Vagina (tissue), 2 donors: Measurements from ENCODE around the gene ZNF598. TPM values are rescaled to one million over a fixed set of nuclear protein-coding genes. Genes with fewer than 3 reads are reported as not detected.

Experiments used
- DNase-seq, 2 donors: peaks; one replicate each; pipeline ENCODE4 v3.0.0-alpha.2; 2017; ENCODE audit errors: extremely low spot score in 2 of 2
- H3K27ac ChIP-seq: fragments of 200-600 bp; sonication (generic); one replicate; pipeline ENCODE4 v1.5.1; 2019
- H3K27me3 ChIP-seq: fragments of 200-600 bp; sonication (generic); one replicate; pipeline ENCODE4 v1.5.1; 2019
- H3K36me3 ChIP-seq, 2 donors: fragments of 200-600 bp; sonication (generic); one replicate each; pipeline ENCODE4 v1.5.1; 2017 to 2019
- H3K4me1 ChIP-seq: fragments of 200-600 bp; sonication (generic); one replicate; pipeline ENCODE4 v1.5.1; 2019
- H3K4me3 ChIP-seq, 2 donors: fragments of 200-600 bp; sonication (generic); 1 replicate in 1 of 2; 2 replicates in 1 of 2; pipeline ENCODE4 v1.5.1; 2016 to 2019
- H3K9me3 ChIP-seq: fragments of 200-600 bp; sonication (generic); one replicate; pipeline ENCODE4 v1.5.1; 2019
- POLR2A ChIP-seq, 2 donors: fragments of 450-650 bp; IDR thresholded peaks; one replicate each; pipeline ENCODE4 v1.6.1; 2017; ENCODE audit warnings: antibody characterized with exemption in 2 of 2, mild to moderate bottlenecking in 2 of 2, moderate library complexity in 2 of 2
- POLR2AphosphoS5 ChIP-seq, 2 donors: sonication (generic); formaldehyde crosslinking; IDR thresholded peaks; one replicate each; pipeline ENCODE4 v1.9.0; 2017; ENCODE audit warnings: antibody characterized with exemption in 2 of 2, mild to moderate bottlenecking in 2 of 2, low read depth in 1 of 2; ENCODE audit not compliant: insufficient read depth in 1 of 2
- intact Hi-C: fragments of 100-400 bp; cut with DNase I; formaldehyde crosslinking; loops from one replicate; pipeline ENCODE4 v1.15.1; 2023
- total RNA-seq: library from RNA; depleted of rRNA; stranded (reverse); fragments of >200 nt; gene quantifications from one replicate; pipeline ENCODE4 v1.2.3, GENCODE V29; 2016
- TF ChIP-seq, protein P1 (sequence below), 3 experiments: fragments of 450-650 bp in 2 of 3; fragments of 200-600 bp in 1 of 3; sonication (generic) in 1 of 3; IDR thresholded peaks; one replicate each; pipeline ENCODE4 v1.5.1; 2017 to 2019; ENCODE audit warnings: antibody characterized with exemption in 3 of 3, mild to moderate bottlenecking in 2 of 3, moderate library complexity in 2 of 3

ZNF598 gene
- total RNA-seq: 51.8 TPM

DNA sequence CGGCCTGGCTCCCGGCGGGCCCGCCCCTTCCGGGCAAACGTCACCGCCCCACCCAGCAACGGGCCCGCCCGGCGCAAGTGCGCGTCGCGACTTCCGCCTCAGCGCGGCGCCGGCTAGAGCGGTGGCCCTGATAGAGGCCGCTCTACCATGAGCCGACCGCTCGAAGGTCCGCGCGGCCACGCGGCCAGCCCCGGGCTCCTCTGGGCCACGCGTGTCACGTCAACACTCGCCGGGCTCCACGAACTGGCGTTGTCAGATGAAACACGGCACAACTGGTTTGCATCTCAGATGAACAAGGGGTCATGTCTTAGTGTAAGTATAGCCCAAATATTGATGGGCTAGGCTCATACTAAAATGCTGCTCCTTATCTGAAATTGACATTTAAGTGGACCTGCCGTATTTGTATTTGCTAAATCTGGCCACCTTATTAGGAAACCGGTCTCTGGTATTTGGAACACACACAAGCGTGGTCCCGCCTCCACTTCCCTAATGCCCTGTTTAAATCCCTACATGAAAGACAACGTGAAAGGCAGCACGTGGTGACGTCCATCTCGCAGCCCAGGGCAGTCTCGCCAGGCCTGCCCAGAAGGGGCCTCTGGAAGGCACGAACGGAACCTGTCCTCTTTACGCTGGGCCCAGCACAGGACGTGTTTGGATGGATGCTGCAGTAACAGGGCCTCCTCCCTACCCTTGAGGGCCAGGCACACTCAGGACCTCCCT, at the start of gene ZNF598:
ZNF598 (minus strand) TSS at position 31 of the 720 bp plus-strand sequence.
- H3K27ac ChIP-seq: peak within 1 kb of the TSS; percentile 85
- intact Hi-C loops: no loop called here
- TF ChIP-seq, protein P1, sequence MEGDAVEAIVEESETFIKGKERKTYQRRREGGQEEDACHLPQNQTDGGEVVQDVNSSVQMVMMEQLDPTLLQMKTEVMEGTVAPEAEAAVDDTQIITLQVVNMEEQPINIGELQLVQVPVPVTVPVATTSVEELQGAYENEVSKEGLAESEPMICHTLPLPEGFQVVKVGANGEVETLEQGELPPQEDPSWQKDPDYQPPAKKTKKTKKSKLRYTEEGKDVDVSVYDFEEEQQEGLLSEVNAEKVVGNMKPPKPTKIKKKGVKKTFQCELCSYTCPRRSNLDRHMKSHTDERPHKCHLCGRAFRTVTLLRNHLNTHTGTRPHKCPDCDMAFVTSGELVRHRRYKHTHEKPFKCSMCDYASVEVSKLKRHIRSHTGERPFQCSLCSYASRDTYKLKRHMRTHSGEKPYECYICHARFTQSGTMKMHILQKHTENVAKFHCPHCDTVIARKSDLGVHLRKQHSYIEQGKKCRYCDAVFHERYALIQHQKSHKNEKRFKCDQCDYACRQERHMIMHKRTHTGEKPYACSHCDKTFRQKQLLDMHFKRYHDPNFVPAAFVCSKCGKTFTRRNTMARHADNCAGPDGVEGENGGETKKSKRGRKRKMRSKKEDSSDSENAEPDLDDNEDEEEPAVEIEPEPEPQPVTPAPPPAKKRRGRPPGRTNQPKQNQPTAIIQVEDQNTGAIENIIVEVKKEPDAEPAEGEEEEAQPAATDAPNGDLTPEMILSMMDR (IDR thresholded peaks at IDR 0.05): no peak
- TF ChIP-seq POLR2AphosphoS5 (IDR thresholded peaks at IDR 0.05; ENCODE audit: insufficient read depth in 1 of 2, low read depth in 1 of 2) (peak; percentile 22 to 95), POLR2A (IDR thresholded peaks at IDR 0.05) (peak in 1 of 2 donors; percentile 77)
- no peak for DNase-seq
- H3K36me3 ChIP-seq: no peaks in the 10 kb centered on the region
- H3K27me3 ChIP-seq: no peaks in the 10 kb centered on the region
- peaks cover 51% of the 10 kb centered on the region for H3K4me1 ChIP-seq
- peak within 1 kb of the TSS; percentile 90 to 94 for H3K4me3 ChIP-seq
- no peaks in the 10 kb centered on the region for H3K9me3 ChIP-seq

DNA sequence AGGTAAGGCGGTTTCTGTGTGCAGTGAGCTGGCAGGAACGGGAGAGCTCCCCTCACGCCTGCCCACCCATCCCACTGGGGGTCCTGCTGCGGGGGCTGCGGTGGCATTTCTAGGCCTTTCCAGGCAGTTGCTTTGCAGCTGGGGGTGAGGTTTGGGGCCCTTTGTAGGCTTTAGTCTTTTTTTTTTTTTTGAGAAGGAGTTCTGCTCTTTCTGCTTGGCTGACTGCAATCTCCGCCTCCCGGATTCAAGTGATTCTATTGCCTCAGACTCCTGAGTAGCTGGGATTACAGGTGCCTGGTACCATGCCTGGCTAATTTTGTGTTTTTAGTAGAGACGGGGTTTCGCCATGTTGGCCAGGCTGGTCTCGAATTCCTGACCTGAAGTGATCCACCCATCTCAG, 49.3 kb upstream of the ZNF598 start:
- no peak for DNase-seq
- H3K4me1 ChIP-seq: no peaks in the 10 kb centered on the region
- peaks cover 0 to 60% of the 10 kb centered on the region in 2 donors for H3K36me3 ChIP-seq
- H3K27ac ChIP-seq: no peak overlapping the region
- intact Hi-C loops: no loop called here
- TF ChIP-seq POLR2A (IDR thresholded peaks at IDR 0.05) (no peak), POLR2AphosphoS5 (IDR thresholded peaks at IDR 0.05; ENCODE audit: insufficient read depth in 1 of 2, low read depth in 1 of 2) (no peak)
- TF ChIP-seq, protein P1 (IDR thresholded peaks at IDR 0.05): no peak
- no peaks in the 10 kb centered on the region for H3K9me3 ChIP-seq
- H3K4me3 ChIP-seq: no peak overlapping the region
- H3K27me3 ChIP-seq: no peaks in the 10 kb centered on the region

DNA sequence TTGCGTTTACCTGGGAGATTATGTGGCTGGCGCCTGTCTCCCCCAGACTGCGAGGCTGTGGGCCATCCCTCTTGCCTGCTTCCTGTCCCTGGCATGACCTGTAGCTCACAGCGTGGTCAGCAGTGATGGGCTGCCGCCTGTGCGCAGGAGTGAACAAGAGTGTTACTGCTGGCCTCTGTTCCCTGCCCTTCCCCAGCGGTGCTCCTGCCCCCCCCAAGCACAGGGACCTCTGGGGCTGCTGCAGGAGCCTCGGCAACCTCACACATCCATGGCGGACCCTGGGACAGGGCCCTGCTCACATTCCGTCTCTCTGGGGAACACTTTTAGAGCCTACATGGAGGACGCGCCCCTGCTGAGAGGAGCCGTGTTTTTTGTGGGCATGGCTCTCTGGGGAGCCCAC, 48.8 kb upstream of the ZNF598 start:
- intact Hi-C loops: no loop called here

DNA sequence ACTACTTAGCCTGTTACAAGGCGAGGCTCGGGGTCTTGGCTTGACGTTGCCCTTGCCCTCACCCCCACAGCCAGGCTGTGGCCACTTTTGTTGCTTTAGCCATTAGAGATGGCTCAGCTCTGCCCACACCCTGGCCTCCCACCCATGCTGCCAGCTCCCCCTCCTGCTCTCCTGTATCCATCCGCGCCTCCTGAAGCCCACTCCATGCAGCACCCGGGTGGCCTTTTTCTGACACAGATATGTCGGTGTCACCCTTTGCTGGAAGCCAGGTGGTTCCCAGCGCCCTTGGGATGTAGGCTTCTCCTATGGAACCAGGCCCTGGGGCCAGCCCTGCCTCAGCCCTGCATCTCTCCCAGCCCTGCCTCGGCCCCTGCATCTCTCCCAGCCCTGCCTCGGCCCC, 47.8 kb upstream of the ZNF598 start:
- Histone ChIP-seq H3K27ac (no peak overlapping the region), H3K9me3 (no peaks in the 10 kb centered on the region), H3K4me1 (no peaks in the 10 kb centered on the region), H3K36me3 (peaks cover 0 to 56% of the 10 kb centered on the region in 2 donors), H3K27me3 (no peaks in the 10 kb centered on the region), H3K4me3 (no peak overlapping the region)
- DNase-seq: no peak
- intact Hi-C loops: no loop called here
- TF ChIP-seq POLR2AphosphoS5 (IDR thresholded peaks at IDR 0.05; ENCODE audit: insufficient read depth in 1 of 2, low read depth in 1 of 2) (no peak), POLR2A (IDR thresholded peaks at IDR 0.05) (no peak)
- TF ChIP-seq, protein P1 (IDR thresholded peaks at IDR 0.05): no peak

More for the DNA sequence above, 48.8 kb upstream of the ZNF598 start:
- Histone ChIP-seq H3K27ac (no peak overlapping the region), H3K4me3 (no peak overlapping the region), H3K36me3 (peaks cover 0 to 60% of the 10 kb centered on the region in 2 donors), H3K9me3 (no peaks in the 10 kb centered on the region), H3K4me1 (no peaks in the 10 kb centered on the region), H3K27me3 (no peaks in the 10 kb centered on the region)
- DNase-seq: no peak
- TF ChIP-seq POLR2AphosphoS5 (IDR thresholded peaks at IDR 0.05; ENCODE audit: insufficient read depth in 1 of 2, low read depth in 1 of 2) (no peak), POLR2A (IDR thresholded peaks at IDR 0.05) (no peak)
- TF ChIP-seq, protein P1 (IDR thresholded peaks at IDR 0.05): no peak
